ENCODE data around the gene SLC1A6. TPM values are rescaled to one million over a fixed set of nuclear protein-coding genes. Genes with fewer than 3 reads are reported as not detected.

Gene SLC1A6
- total RNA-seq, 1 donor from 2014 or later: not detected

GRCh38 chr19:14978161-14978776, 1.4 kb downstream of the SLC1A6 start:
- H3K4me3 ChIP-seq (ENCODE audit: low read depth, low read length): no peak overlapping the region
- DNase-seq (ENCODE audit: low read depth): no peak
- TF ChIP-seq CTCF (conservative IDR thresholded peaks at IDR 0.05; ENCODE audit: low read depth, low read length): no peak

GRCh38 chr19:14977128-14977527, 2.5 kb downstream of the SLC1A6 start:
- no peak for DNase-seq (ENCODE audit: low read depth)
- TF ChIP-seq CTCF (conservative IDR thresholded peaks at IDR 0.05; ENCODE audit: low read depth, low read length): no peak

GRCh38 chr19:14974488-14974887, 5.2 kb downstream of the SLC1A6 start:
- TF ChIP-seq CTCF (conservative IDR thresholded peaks at IDR 0.05; ENCODE audit: low read depth, low read length): no peak
- DNase-seq (ENCODE audit: low read depth): no peak
- H3K4me3 ChIP-seq (ENCODE audit: low read depth, low read length): no peak overlapping the region

More at GRCh38 chr19:14977128-14977527, 2.5 kb downstream of the SLC1A6 start:
- no peak overlapping the region for H3K4me3 ChIP-seq (ENCODE audit: low read depth, low read length)

- no peak for TF ChIP-seq CTCF (conservative IDR thresholded peaks at IDR 0.05; ENCODE audit: low read depth, low read length)
- no peak for DNase-seq (ENCODE audit: low read depth)
- H3K4me3 ChIP-seq (ENCODE audit: low read depth, low read length): no peak overlapping the region
Observed at GRCh38 chr19:14972676-14973075, 7.0 kb downstream of the SLC1A6 start.

GRCh38 chr19:14971474-14971873, 8.2 kb downstream of the SLC1A6 start:
- no peak for TF ChIP-seq CTCF (conservative IDR thresholded peaks at IDR 0.05; ENCODE audit: low read depth, low read length)
- H3K4me3 ChIP-seq (ENCODE audit: low read depth, low read length): no peak overlapping the region
- no peak for DNase-seq (ENCODE audit: low read depth)

GRCh38 chr19:14968247-14968646, 11.4 kb downstream of the SLC1A6 start:
- no peak for TF ChIP-seq CTCF (conservative IDR thresholded peaks at IDR 0.05; ENCODE audit: low read depth, low read length)

More at GRCh38 chr19:14968247-14968646, 11.4 kb downstream of the SLC1A6 start:
- H3K4me3 ChIP-seq (ENCODE audit: low read depth, low read length): no peak overlapping the region
- no peak for DNase-seq (ENCODE audit: low read depth)

Data from epithelial cell of proximal tubule (primary cell).